Skeletal muscle cell (primary cell): ENCODE measurements around the gene TRABD2B.

Source experiments
- DNase-seq: peaks from one replicate; pipeline ENCODE4 v3.0.0-alpha.2; 2010; ENCODE audit warnings: low read depth
- H3K4me3 ChIP-seq: 2 replicates; pipeline ENCODE4 v1.5.1; 2011; ENCODE audit warnings: low read depth, mild to moderate bottlenecking, control low read depth, low read length, moderate library complexity

TRABD2B gene

DNA sequence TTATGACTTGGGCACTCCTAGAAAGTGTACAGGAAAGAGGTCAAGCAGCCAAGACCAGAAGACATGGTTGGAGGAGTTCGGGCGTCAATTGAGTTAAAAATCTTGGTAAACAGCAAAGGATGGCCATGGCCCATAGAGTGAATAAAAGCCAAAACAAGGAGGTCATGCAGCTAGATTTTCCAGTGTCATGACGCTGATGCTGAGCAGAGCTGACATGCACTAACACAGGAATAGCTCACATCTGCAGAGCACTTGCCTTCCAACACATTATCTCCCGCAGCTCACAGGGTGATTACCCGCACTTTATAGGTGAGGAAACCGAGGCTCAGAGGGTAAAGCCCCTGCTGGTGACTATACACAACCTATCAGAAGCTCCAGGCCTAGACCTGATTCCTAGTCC, 49.7 kb downstream of the TRABD2B start:
- DNase-seq, result no peak
- no peak overlapping the region for H3K4me3 ChIP-seq

DNA sequence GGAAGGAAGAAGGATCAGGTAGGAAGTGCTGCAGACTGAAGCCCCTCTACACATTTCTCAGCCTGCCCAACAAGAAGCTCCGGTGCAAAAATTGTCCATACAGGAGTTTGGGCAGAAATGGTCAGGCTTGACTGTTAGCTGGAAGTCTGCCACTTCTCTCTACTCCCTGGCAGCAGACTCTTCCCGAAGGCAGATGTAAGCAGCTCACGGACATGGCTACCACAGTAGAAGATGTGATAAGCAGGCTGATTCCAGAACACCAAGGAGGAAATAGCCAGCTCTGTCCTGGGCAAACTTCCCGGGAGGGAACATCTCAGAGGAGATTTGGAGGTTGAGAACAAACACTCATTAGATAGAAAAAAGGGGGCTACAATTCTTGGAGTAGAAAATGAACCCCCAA, 52.6 kb downstream of the TRABD2B start:
- H3K4me3 ChIP-seq, result no peak overlapping the region
- no peak for DNase-seq

- DNase-seq, result no peak
- H3K4me3 ChIP-seq, result no peak overlapping the region
Measured at GRCh38 chr1:47942240-47942629, 55.0 kb downstream of the TRABD2B start.

- no peak overlapping the region for H3K4me3 ChIP-seq
- DNase-seq, result no peak
Measured at GRCh38 chr1:47941609-47942239, 55.5 kb downstream of the TRABD2B start.

- no peak for DNase-seq
- no peak overlapping the region for H3K4me3 ChIP-seq
Measured at GRCh38 chr1:47940779-47941178, 56.4 kb downstream of the TRABD2B start.

DNA sequence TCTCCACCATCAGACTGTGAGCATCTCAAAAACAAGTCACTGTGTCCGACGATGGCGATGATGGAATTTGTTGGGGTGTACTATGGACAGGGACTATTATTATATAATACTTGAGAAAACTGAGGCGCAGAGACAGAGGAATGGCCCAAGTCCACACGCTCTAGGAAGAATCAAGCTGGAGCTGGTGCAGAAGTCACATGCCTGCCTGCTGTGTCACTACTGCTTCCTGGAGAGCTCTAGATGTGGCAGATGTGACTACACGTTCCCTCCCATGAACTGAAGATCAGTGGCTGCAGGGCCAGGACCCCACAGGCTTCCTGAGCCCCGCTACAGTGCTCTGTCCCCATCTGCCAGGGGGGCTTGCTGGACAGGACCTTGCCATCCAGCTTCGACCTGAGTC, 56.9 kb downstream of the TRABD2B start:
- DNase-seq, result no peak
- no peak overlapping the region for H3K4me3 ChIP-seq

- DNase-seq, result no peak
- no peak overlapping the region for H3K4me3 ChIP-seq
Measured at GRCh38 chr1:47938520-47938919, 58.7 kb downstream of the TRABD2B start.

DNA sequence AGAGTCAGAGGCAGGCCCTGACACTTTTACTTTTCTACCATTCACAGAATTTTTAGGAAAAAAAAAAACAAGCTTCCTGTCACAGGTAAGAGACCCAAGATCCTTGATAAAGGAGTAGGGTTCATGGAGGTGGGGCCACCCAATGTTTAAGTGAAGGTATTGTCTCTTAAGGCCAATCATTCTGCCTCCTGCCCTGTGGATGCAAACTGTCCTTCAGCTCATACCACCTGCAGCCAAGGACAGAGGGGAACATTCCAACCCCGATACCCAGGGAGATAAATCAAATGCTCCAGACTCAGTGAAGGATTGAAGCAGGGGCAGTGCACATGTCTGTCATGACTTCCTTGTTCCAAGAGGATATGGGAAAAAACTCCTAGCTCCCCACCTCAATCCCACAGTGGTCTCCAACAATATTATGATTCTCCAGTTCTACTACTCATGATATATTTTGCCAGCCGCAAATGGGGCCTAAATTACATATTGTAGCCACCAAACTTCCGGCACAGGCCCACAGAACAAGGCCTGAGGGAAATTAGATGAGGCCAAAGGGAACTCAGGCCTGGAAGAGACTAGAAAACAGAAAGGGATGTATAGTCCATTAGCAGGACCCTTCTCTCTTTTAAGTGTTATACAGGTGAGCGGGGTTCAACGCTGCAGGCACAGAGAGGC, 59.5 kb downstream of the TRABD2B start:
- no peak for DNase-seq
- H3K4me3 ChIP-seq, result no peak overlapping the region

GRCh38 chr1:47936916-47937551, 60.2 kb downstream of the TRABD2B start:
- no peak overlapping the region for H3K4me3 ChIP-seq
- no peak for DNase-seq

- no peak overlapping the region for H3K4me3 ChIP-seq
- no peak for DNase-seq
Measured at GRCh38 chr1:47935856-47936255, 61.3 kb downstream of the TRABD2B start.

DNA sequence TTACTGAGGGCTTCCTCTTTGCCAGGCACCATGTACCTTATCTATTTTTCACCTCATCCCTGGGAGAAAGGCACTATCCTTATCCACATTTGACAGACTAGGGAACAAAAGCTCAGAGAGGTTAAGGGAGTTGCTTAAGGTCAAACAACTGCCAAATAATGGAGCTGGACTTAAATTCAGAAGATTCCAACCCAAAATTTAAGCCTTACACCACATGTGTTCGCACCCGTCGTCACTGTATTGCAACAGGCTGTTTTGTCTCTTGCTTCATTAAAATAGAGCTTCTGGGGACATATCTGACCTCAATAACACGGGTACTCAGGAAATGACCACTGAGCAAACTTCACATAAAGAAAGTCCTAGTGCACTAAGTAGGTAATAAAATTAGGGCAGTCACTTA, 62.0 kb downstream of the TRABD2B start:
- no peak for DNase-seq
- H3K4me3 ChIP-seq, result no peak overlapping the region

- peak; percentile 59 for DNase-seq
- H3K4me3 ChIP-seq, result no peak overlapping the region
Measured at GRCh38 chr1:47934243-47934805, 62.9 kb downstream of the TRABD2B start.

- DNase-seq, result no peak
- no peak overlapping the region for H3K4me3 ChIP-seq
Measured at GRCh38 chr1:47932743-47933142, 64.4 kb downstream of the TRABD2B start.

DNA sequence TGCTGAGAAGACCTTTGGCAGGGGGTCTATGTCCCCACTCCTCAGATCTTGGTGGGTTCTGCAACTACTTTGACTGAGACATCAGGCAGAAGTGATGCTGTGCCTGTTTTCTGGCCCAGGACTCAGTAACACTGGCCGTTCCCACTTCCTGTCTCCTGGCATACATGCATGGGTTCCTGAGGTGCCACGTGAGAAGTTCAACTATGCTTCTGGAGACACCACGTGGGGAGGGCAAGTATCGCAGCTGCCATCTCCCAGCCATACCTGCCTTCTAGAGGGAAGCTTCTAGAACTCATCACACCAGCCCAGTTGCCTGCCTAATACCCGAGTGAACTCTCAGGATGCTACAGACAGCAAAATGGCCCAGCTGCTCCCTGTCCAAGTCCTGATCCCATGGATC, 65.8 kb downstream of the TRABD2B start:
- H3K4me3 ChIP-seq, result no peak overlapping the region
- DNase-seq, result no peak

- DNase-seq, result no peak
Measured at GRCh38 chr1:47930210-47930840, 66.9 kb downstream of the TRABD2B start.

DNA sequence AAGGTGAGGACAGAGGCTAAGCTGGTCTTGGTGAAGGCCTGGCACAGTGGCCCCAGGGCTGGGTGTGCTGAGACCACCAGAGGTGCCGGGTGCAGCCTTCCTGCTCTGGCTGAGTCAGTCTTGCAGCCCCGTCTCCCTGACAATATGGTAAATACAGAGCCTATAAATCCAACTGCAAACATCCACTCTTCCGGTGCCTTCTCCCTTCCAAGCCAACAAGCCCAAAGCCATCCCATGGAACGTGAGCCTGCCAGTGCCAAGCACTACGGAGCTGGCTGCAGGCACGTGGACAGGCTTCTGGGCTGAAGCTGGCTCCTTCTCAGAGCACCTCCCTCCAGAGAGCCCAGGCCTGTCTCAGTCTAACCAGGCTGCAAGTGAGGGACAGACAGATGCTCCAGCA, 70.0 kb downstream of the TRABD2B start:
- DNase-seq, result no peak
- H3K4me3 ChIP-seq, result no peak overlapping the region

More at GRCh38 chr1:47930210-47930840, 66.9 kb downstream of the TRABD2B start:
- H3K4me3 ChIP-seq, result no peak overlapping the region

DNA sequence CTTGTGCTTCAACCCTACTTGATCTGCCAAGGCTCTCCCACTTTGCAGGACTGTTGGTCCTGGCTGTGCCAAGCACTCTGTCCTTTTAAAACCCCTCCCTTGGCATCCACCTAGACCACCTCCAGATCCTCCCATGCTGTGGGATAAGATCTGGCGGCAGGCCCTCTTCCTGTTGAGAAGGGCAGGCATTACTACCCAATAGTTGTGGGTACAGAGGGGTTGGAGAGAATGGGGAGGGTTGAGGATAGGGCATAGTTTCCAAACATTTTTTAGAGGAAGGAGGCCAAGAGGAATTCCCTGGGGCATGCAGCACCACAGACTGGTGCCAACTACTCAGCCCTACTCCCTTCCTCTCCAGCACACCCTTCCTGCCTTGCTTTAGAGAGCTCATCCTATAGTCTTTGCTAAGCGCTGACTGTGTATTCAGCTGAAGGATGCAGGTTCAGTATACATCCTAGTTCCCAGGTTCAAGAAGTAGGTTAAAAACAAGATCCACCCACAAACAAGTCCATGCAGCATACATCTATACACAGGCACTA, 70.7 kb downstream of the TRABD2B start:
- no peak overlapping the region for H3K4me3 ChIP-seq
- DNase-seq, result no peak

- H3K4me3 ChIP-seq, result no peak overlapping the region
- DNase-seq, result no peak
Measured at GRCh38 chr1:47924270-47925048, 72.7 kb downstream of the TRABD2B start.

DNA sequence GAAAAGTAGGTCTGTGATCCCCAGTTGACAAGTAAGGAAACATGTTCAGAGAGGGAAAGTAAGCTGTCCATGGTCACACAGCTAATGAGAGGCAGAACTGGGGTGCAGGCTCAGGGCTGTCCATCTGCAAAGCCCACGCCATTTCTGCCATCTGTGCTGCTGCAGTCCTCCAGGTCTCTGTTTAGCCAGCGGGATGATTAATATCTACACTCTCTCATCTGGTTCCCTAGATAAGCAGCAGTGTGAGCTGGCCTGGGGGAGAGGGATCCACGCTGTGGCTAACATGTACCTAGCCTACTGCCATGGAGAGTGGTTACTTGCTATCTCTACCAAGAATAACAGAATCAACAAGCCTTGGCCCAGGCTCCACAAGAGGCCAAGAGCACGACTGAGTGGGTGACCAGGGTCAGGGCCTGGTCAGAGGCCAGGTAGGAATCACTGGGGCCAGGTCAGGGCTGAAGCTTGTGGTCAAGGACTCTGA, 75.2 kb downstream of the TRABD2B start:
- no peak for DNase-seq

More for the DNA sequence above, 75.2 kb downstream of the TRABD2B start:
- H3K4me3 ChIP-seq, result no peak overlapping the region
